Measurements from ENCODE around the gene STRN3. TPM values are rescaled to one million over a fixed set of nuclear protein-coding genes. Genes with fewer than 3 reads are reported as not detected.
"Not testable (repeated sequence)": the region's sequence is repeated elsewhere in the genome, so short reads cannot be mapped to it uniquely, and the experiment has no call there.

STRN3 gene
- total RNA-seq, 2 donors from 2014 or later, result 20.3 to 35.7 TPM

DNA sequence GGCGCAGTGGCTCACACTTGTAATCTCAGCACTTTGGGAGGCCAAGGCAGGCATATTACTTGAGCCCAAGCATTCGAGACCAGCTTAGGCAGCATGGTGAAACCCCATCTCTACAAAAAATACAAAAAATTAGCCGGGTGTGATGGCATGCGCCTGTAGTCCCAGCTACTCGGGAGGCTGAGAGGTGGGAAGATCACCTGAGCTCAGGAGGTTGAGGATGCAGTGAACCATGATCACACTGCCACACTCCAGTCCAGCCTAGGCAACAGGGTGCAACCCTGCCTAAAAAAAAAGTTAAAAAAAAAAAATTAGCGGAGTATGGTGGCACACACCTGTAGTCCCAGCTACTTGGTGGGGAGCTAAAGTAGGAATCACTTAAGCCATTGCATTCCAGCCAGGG is 22.2 kb downstream of the STRN3 start:
- not testable (repeated sequence) for H3K27ac Mint-ChIP-seq; ATAC-seq; DNase-seq (ENCODE audit: low spot score); H3K27me3 Mint-ChIP-seq; H3K36me3 Mint-ChIP-seq; H3K4me3 Mint-ChIP-seq; H3K9me3 Mint-ChIP-seq
- peaks cover 18 to 26% of the 10 kb centered on the region in 2 donors for H3K4me1 Mint-ChIP-seq (ENCODE audit: low read depth in 2 of 2)

DNA sequence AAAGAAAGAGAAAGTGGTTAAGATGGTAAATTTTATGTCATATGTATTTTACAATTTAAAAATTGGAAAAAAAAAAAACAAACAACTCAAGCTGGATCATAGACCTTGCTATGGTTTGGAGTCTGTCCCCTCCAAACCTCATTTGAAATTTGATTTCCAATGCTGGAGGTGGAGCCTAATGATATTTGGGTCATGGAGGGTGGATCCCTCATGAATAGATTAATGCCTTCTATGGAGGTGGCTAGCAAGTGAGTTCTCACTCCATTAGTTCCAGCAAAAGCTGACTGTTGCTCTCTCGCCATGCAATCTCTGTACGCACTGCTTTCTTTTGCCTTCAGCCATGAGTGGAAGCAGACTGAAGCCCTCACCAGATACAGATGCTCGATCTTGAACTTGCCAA is 22.9 kb downstream of the STRN3 start:
- ATAC-seq (no peak), DNase-seq (ENCODE audit: low spot score) (no peak)
- no peak overlapping the region for H3K4me3 Mint-ChIP-seq
- H3K36me3 Mint-ChIP-seq, result peaks cover 12% of the 10 kb centered on the region
- H3K9me3 Mint-ChIP-seq, result peaks cover 3% of the 10 kb centered on the region
- H3K27ac Mint-ChIP-seq, result peak overlapping the region in 1 of 2 donors; percentile 34
- H3K4me1 Mint-ChIP-seq (ENCODE audit: low read depth in 2 of 2), result peaks cover 20 to 29% of the 10 kb centered on the region in 2 donors
- no peaks in the 10 kb centered on the region for H3K27me3 Mint-ChIP-seq

DNA sequence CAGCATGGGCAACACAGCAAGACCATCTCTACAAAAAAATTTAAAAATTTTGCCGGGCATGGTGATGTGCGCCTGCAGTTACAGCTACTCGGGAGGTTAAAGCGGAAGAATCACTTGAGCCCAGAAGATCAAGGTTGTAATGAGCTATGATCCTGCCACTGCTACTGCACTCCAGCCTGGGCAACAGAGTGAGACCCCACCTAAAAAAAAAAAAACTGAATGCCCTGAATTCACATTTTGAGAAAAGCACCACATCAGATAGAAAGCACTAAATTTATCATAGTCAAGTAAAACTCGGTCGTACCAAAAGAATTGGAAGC is 24.9 kb downstream of the STRN3 start:
- no peaks in the 10 kb centered on the region for H3K27me3 Mint-ChIP-seq
- H3K4me3 Mint-ChIP-seq, result peak overlapping the region; percentile 23
- DNase-seq (ENCODE audit: low spot score), result no peak
- H3K4me1 Mint-ChIP-seq (ENCODE audit: low read depth in 2 of 2), result peaks cover 25 to 45% of the 10 kb centered on the region in 2 donors
- no peak for ATAC-seq
- H3K9me3 Mint-ChIP-seq, result peaks cover 7% of the 10 kb centered on the region
- H3K27ac Mint-ChIP-seq, result no peak overlapping the region
- peaks cover 20% of the 10 kb centered on the region for H3K36me3 Mint-ChIP-seq

DNA sequence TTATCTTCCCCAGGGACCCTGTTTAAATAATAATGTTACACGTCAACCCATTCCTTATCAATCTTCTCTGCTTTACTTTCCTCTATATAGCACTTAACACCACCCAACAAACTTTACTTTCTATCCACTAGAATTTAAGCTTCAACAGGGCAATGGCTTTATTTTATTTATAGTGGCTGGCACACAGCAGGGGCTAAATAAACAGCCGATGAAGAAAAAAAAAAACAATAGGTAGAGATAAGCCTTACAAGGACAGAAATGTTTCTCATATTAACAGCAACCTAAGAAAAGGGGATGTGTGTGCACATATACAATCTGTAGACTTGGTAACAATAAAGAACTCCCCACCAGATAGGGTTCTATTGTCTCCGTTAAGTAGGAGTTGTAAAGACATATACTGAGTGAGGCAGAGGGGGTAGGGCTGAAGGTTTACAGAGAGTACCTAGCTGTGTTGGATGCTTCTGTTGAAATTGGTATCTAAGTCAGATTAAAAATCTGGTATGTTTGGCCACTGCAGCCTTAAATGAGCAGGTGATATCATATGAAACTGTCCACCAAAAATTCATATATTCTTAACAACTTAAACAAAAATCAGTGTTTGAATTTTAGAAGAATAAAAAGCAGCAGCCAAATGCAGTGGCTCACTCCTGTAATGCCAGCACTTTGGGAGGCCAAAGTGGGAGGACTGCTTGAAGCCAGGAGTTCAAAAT is 25.4 kb downstream of the STRN3 start:
- ATAC-seq (no peak), DNase-seq (ENCODE audit: low spot score) (no peak)
- Mint-ChIP-seq H3K36me3 (peaks cover 20% of the 10 kb centered on the region), H3K4me1 (ENCODE audit: low read depth in 2 of 2) (peaks cover 28 to 45% of the 10 kb centered on the region in 2 donors), H3K27me3 (no peaks in the 10 kb centered on the region), H3K27ac (no peak overlapping the region), H3K9me3 (peaks cover 7% of the 10 kb centered on the region), H3K4me3 (peak overlapping the region; percentile 23)

DNA sequence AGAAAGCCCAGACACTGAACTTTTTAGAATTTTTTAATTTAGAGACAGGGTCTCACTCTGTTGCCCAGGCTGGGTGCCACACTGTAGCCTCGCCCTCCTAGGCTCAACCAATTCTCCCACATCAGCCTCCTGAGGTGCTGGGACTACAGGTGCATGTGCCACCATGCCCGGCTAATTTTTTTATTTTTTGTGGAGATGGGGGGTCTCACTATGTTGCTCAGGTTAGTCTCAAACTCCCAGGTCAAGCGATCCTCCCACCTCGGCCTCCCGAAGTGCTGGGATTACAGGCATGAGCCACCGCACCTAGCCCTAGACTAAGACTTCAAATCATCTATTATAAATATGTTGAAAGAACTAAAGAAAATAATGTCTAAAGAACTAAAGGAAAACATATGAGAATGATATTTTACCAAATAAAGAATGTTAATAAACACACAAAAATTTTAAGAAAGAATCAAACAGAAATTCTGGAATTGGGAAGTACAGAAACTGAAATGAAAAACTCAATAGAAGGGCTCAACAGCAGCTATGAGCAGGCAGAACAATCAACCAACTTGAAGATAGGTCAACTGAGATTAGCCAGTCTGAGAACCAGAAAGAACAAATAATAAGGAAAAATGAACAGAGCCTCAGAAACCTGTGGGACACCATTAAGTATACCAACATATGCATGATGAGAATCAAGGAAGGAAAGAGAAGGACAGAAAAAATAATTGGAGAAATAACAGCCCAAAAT is 27.0 kb downstream of the STRN3 start:
- H3K4me3 Mint-ChIP-seq, result no peak overlapping the region
- H3K36me3 Mint-ChIP-seq, result peaks cover 20% of the 10 kb centered on the region
- H3K4me1 Mint-ChIP-seq (ENCODE audit: low read depth in 2 of 2), result peaks cover 39 to 58% of the 10 kb centered on the region in 2 donors
- DNase-seq (ENCODE audit: low spot score) (no peak), ATAC-seq (no peak)
- no peak overlapping the region for H3K27ac Mint-ChIP-seq
- no peaks in the 10 kb centered on the region for H3K27me3 Mint-ChIP-seq
- H3K9me3 Mint-ChIP-seq, result peaks cover 7% of the 10 kb centered on the region

DNA sequence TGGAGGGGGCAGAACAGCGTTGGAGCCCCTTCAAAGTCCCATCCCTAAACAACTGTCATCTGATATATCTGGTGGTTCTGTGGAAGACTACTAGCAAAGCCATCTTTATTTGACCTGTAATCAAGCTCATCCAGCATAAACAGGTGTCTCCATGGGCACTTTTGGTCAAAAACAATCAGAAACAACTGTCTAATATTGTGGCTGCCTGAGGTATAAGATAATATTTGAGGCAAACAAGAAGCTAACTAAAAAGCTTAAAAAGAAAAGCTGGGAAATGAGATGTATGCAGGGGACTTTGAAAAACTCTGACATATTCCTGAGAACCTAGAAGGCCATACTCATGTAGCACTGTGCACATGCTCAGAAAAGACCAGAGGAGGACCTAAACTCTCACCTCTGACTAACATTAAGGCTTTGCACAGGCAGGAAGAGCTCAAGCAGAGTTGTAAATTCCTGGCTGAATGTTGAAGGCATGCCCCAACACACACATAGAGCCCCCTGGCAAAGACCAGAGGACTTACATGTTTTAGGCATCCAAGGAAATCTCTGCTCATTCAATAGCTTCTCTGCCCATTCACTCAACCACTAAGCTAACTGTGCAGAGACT is 28.0 kb downstream of the STRN3 start:
- Mint-ChIP-seq H3K27me3 (no peaks in the 10 kb centered on the region), H3K9me3 (peaks cover 7% of the 10 kb centered on the region), H3K27ac (no peak overlapping the region), H3K4me1 (ENCODE audit: low read depth in 2 of 2) (peaks cover 39 to 58% of the 10 kb centered on the region in 2 donors), H3K36me3 (peaks cover 20% of the 10 kb centered on the region), H3K4me3 (no peak overlapping the region)
- DNase-seq (ENCODE audit: low spot score) (no peak), ATAC-seq (no peak)

DNA sequence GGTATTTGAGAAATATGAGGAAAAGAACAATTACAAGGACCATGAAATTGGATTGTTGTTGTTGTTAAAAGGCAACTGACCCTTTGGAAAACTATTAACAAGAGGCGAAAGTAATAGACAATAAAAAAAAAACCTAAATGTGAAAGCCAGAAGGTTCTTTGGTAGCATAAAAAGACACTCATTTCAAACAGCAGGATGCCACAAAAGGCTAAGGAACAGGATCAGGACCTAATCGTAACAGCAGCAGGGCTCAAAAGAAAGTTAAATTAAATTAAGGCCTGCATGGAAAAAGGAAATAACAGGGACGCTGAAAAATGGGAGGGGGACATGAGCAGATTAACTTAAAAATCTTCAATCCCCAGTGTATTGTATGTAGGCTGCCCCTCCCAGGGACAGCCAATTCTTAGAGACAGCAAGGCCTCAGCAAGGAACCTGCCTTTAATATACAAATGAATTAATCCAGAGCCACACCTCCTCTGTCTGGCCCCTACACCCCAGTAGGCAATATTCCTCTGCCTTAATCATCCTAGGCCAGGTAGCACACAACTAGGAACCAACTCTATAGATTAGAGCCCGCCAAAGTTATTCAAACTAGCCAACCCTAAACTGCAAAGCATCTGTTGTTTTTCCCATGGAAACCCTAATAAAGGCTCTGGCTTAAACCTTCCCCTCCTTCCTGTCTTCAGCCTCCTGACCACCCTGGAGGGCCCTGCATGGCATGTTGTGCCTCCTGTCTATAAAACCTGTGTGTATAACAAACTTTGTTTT is 29.1 kb downstream of the STRN3 start:
- no peak overlapping the region for H3K27ac Mint-ChIP-seq
- H3K27me3 Mint-ChIP-seq, result no peaks in the 10 kb centered on the region

DNA sequence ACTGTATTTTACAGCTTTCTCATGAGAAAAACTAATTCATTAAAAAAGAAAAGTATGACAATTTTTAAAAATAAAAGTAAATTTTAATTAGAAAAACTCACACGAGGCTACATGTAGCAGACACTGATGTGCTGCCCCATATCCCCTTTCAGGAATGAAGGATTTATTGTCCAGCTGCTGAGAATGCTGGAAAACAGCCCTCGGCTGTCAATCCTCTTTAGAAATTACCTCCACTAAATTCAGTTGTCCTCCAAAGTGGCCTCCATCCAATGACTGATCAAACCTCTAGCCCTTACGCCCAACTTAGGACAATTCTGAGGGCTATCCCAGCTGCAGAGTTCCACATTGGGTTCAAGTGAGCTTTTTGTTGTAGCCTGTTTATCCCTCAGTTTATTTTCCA is 30.5 kb downstream of the STRN3 start:
- DNase-seq (ENCODE audit: low spot score) (no peak), ATAC-seq (no peak)
- Mint-ChIP-seq H3K4me3 (no peak overlapping the region), H3K4me1 (ENCODE audit: low read depth in 2 of 2) (peaks cover 35 to 48% of the 10 kb centered on the region in 2 donors), H3K36me3 (peaks cover 20% of the 10 kb centered on the region), H3K27ac (peak overlapping the region in 1 of 2 donors; percentile 55), H3K27me3 (no peaks in the 10 kb centered on the region), H3K9me3 (peaks cover 7% of the 10 kb centered on the region)

More for the DNA sequence above, 29.1 kb downstream of the STRN3 start:
- H3K9me3 Mint-ChIP-seq, result peaks cover 7% of the 10 kb centered on the region
- H3K36me3 Mint-ChIP-seq, result peaks cover 20% of the 10 kb centered on the region
- peaks cover 35 to 51% of the 10 kb centered on the region in 2 donors for H3K4me1 Mint-ChIP-seq (ENCODE audit: low read depth in 2 of 2)
- H3K4me3 Mint-ChIP-seq, result no peak overlapping the region
- ATAC-seq (no peak), DNase-seq (ENCODE audit: low spot score) (no peak)

DNA sequence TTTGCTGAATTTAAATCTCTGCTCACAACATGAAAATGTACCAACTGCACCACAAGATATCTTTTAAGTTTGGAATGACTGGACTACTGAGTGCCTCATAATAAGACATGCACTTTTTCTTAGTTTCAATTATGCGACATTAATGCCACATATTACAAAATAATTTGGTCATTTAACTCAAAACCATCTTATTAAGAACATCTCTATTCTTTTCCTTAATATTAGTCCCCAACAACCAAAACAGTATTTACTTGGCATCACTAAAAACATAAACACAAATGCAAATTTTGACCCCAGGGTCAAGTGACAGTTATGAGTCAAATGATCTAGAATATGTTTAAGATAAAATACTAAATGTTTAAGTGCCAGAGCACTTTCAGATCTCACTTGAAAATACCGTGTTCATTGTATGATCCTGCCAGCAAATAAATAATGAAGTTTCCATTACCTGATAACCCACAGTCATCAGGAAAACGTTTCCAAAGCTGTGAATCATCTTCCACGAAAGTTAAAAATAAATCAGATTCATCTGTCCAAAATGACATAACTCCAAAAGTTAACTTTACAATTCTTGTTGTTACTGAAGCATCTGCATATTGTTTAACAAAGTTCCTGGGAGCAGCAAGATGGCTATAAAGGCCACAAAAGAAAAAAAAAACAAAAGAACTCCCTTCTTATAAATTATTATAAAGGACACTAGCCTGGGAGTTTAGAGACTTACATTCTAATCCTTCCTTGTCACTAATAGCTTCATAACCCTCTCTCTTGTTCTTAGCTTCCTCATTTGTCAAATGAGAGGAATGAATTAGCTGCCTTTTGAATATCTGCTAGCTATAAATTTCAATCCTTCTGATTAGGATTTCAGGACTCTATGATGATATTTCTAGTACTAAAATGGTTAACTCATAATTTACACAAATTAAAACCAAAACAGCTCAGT is 31.2 kb downstream of the STRN3 start:
- Mint-ChIP-seq H3K4me3 (peak overlapping the region; percentile 42), H3K4me1 (ENCODE audit: low read depth in 2 of 2) (peaks cover 32 to 46% of the 10 kb centered on the region in 2 donors), H3K27me3 (no peaks in the 10 kb centered on the region), H3K27ac (peak overlapping the region; percentile 55 to 78), H3K9me3 (peaks cover 7% of the 10 kb centered on the region), H3K36me3 (peaks cover 20% of the 10 kb centered on the region)
- ATAC-seq (peak; percentile 55 to 72), DNase-seq (ENCODE audit: low spot score) (no peak)

DNA sequence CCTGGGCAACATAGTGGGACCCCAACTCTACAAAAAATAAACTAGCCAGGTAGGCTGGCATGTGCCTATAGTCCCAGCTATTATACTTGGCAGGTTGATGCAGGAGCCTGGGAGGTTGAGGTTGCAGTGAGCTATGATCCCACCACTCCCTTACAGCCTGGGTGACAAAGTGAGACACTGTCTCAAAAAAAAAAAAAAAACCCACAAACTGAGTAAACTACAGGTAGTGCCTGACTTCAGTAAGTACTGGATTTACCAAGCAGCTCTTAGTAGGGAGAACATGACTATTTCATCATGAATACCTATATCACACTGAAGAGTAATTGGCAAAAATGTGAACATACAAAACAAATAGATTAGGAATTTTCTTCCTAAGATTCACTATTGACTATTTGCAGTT is 33.1 kb downstream of the STRN3 start:
- Mint-ChIP-seq H3K27me3 (no peaks in the 10 kb centered on the region), H3K27ac (no peak overlapping the region), H3K9me3 (peaks cover 4% of the 10 kb centered on the region), H3K4me3 (no peak overlapping the region), H3K36me3 (peaks cover 8% of the 10 kb centered on the region), H3K4me1 (ENCODE audit: low read depth in 2 of 2) (peaks cover 39 to 51% of the 10 kb centered on the region in 2 donors)
- DNase-seq (ENCODE audit: low spot score) (no peak), ATAC-seq (no peak)

DNA sequence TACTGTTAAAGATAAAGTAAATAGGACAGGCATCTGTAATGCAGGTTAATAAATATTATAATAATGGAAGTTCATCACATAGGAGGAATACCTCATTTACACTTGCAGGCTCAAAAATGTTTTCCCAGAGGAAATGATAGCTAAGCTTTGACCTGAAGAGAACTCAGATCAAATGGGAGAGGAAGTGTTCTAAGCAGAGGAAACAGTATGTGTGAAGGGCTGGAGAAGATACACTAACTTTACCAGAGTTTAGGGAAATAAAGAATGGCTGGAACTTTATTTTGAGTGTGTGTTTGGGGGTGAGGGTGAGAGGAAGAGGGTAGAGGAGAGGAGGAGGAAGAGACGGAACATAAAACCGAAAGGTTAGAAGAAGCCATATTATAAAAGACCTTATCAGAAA is 34.8 kb downstream of the STRN3 start:
- no peaks in the 10 kb centered on the region for H3K9me3 Mint-ChIP-seq
- ATAC-seq, result no peak
- DNase-seq (ENCODE audit: low spot score), result no peak
- no peaks in the 10 kb centered on the region for H3K36me3 Mint-ChIP-seq
- no peaks in the 10 kb centered on the region for H3K27me3 Mint-ChIP-seq
- H3K4me1 Mint-ChIP-seq (ENCODE audit: low read depth in 2 of 2), result peaks cover 32 to 36% of the 10 kb centered on the region in 2 donors
- H3K4me3 Mint-ChIP-seq, result no peak overlapping the region
- H3K27ac Mint-ChIP-seq, result peak overlapping the region; percentile 13 to 14

DNA sequence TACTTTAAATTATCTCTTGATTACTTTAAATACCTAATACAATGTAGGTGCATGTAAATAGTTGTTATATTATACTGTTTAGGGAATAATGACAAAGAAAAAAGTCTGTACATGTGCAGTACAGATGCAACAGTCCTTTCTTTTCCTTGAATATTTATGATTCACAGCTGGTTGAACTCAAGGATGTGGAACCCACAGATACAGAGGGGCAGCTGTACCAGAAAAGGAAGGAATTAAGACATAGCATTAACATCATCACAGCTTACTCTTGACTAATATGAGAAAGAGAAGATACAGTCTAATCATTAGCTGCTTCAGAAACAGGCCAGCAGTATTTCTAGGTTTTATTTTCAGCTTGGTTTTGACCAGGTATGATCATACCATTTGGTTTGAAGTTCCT is 35.4 kb downstream of the STRN3 start:
- H3K9me3 Mint-ChIP-seq, result no peaks in the 10 kb centered on the region
- ATAC-seq (no peak), DNase-seq (ENCODE audit: low spot score) (no peak)
- no peaks in the 10 kb centered on the region for H3K36me3 Mint-ChIP-seq
- no peaks in the 10 kb centered on the region for H3K27me3 Mint-ChIP-seq
- peaks cover 30 to 36% of the 10 kb centered on the region in 2 donors for H3K4me1 Mint-ChIP-seq (ENCODE audit: low read depth in 2 of 2)
- no peak overlapping the region for H3K27ac Mint-ChIP-seq
- no peak overlapping the region for H3K4me3 Mint-ChIP-seq

DNA sequence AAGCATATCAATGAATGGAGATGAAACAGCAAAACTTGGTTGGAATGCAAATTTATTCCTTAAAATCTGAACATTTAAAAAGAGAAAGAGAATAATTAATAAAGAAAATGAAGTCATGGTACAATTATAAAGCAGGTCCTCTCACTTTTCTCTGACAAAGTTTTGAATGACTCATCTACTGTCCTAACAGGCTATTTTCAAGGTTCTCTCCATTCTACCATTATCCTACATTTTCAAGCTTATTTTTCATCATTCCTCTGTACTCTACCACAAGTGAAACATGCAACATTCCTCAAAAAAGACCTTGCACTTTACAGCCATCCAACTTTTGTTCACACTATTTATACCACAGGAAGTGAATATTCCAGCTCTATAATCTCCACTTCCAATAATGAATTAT is 37.7 kb downstream of the STRN3 start:
- H3K36me3 Mint-ChIP-seq, result no peaks in the 10 kb centered on the region
- H3K4me1 Mint-ChIP-seq (ENCODE audit: low read depth in 2 of 2), result peaks cover 21 to 23% of the 10 kb centered on the region in 2 donors
- H3K27ac Mint-ChIP-seq, result no peak overlapping the region
- H3K27me3 Mint-ChIP-seq, result no peaks in the 10 kb centered on the region
- ATAC-seq (no peak), DNase-seq (ENCODE audit: low spot score) (no peak)
- no peak overlapping the region for H3K4me3 Mint-ChIP-seq
- H3K9me3 Mint-ChIP-seq, result no peaks in the 10 kb centered on the region
